HepG2 (cell line): ENCODE measurements around the gene C16orf89. TPM values are rescaled to one million over a fixed set of nuclear protein-coding genes. Genes with fewer than 3 reads are reported as not detected.

ENCODE experiments used
- ATAC-seq: fragments of 200-7000 bp; cut with Tn5 transposase; 3 replicates; pipeline ENCODE4 v1.9.1; 2020; ENCODE audit warnings: mild to moderate bottlenecking, moderate library complexity
- BruUV-seq: library from RNA; stranded (reverse); fragments of 400-500 nt; replicated peaks from 2 replicates; lab custom pipeline; 2021; lab: Mats Ljungman, UMichigan
- CTCF ChIA-PET: fragments of 300-600 bp; formaldehyde crosslinking; extraction: SDS; loops from one replicate; lab custom pipeline; 2021; ENCODE audit warnings: low total read pairs, inconsistent platforms, low intra/inter-chr PET ratio; lab: Yijun Ruan, JAX
- POLR2A ChIA-PET: fragments of 350-600 bp; sonication (Branson Sonifier 250); formaldehyde crosslinking; loops from one replicate; lab custom pipeline; 2020; ENCODE audit warnings: antibody characterized with exemption, inconsistent platforms; lab: Yijun Ruan, JAX
- DNase-seq: peaks from one replicate; pipeline ENCODE4 v3.0.0-alpha.2; 2015; ENCODE audit warnings: low spot score
- FAIRE-seq: peaks from 3 replicates; lab custom pipeline; 2011; peaks lifted over from hg19 to GRCh38; lab: Jason Lieb, UNC
- H2AFZ ChIP-seq: one replicate; pipeline ENCODE4 v1.6.1; 2011; ENCODE audit warnings: low read length, inconsistent platforms
- H3K27ac ChIP-seq: fragments of 300-600 bp; 3 replicates; pipeline ENCODE4 v1.8.0; 2011; ENCODE audit warnings: mixed run types, mild to moderate bottlenecking, mixed read lengths, low read length, inconsistent platforms; ENCODE audit not compliant: insufficient read depth; ENCODE audit errors: extremely low read length
- H3K27me3 ChIP-seq, 2 experiments: fragments of 200-600 bp in 1 of 2; 2 replicates in 1 of 2; 3 replicates in 1 of 2; pipeline versions ENCODE4 v1.6.0 to v1.8.0; 2011; ENCODE audit warnings: low read length in 2 of 2, mild to moderate bottlenecking in 2 of 2, moderate library complexity in 2 of 2, inconsistent platforms in 1 of 2; ENCODE audit not compliant: insufficient read depth in 2 of 2, control insufficient read depth in 1 of 2
- H3K36me3 ChIP-seq, 2 experiments: fragments of 200-600 bp in 1 of 2; replicated peaks in 1 of 2; 2 replicates in 1 of 2; 3 replicates in 1 of 2; pipeline versions ENCODE4 v1.5.1 to v1.8.0; 2011; ENCODE audit warnings: low read length in 2 of 2, inconsistent platforms in 1 of 2; ENCODE audit not compliant: insufficient read depth in 2 of 2, control insufficient read depth in 1 of 2
- H3K4me1 ChIP-seq: 2 replicates; pipeline ENCODE4 v1.5.1; 2012; ENCODE audit warnings: low read length, inconsistent platforms; ENCODE audit not compliant: insufficient read depth
- H3K4me2 ChIP-seq: 2 replicates; pipeline ENCODE4 v1.6.0; 2011; ENCODE audit warnings: low read depth, low read length, inconsistent platforms
- H3K4me3 ChIP-seq, 3 experiments: fragments of 200-600 bp in 1 of 3; sonication (generic), shearing (Covaris generic) in 1 of 3; replicated peaks in 1 of 3; 2 replicates each; pipeline ENCODE4 v1.5.1; 2011 to 2016; ENCODE audit warnings: low read length in 3 of 3, inconsistent platforms in 2 of 3, low read depth in 2 of 3, mild to moderate bottlenecking in 2 of 3, control low read depth in 1 of 3, mixed read lengths in 1 of 3; ENCODE audit not compliant: insufficient read depth in 1 of 3
- H3K79me2 ChIP-seq: one replicate; pipeline ENCODE4 v1.6.1; 2011; ENCODE audit warnings: low read length, inconsistent platforms; ENCODE audit not compliant: insufficient read depth
- H3K9ac ChIP-seq: 2 replicates; pipeline ENCODE4 v1.6.0; 2011; ENCODE audit warnings: mild to moderate bottlenecking, low read depth, low read length, inconsistent platforms; ENCODE audit not compliant: insufficient read depth
- H3K9me3 ChIP-seq: 2 replicates; pipeline ENCODE4 v1.5.1; 2012; ENCODE audit warnings: mild to moderate bottlenecking, low read length
- H4K20me1 ChIP-seq: 2 replicates; pipeline ENCODE4 v1.6.0; 2011; ENCODE audit warnings: inconsistent platforms, mild to moderate bottlenecking, low read length, moderate library complexity; ENCODE audit not compliant: insufficient read depth
- ELF4 ChIP-seq: sonication (generic); formaldehyde crosslinking; IDR thresholded peaks from 2 replicates; pipeline ENCODE4 v1.5.0; 2020; ENCODE audit warnings: missing genetic modification reagents, mild to moderate bottlenecking, moderate library complexity, borderline replicate concordance
- MXI1 ChIP-seq: IDR thresholded peaks from 3 replicates; pipeline ENCODE4 v1.6.1; 2012; ENCODE audit warnings: low read depth, low read length, inconsistent platforms, borderline replicate concordance
- SP140L ChIP-seq: sonication (generic); formaldehyde crosslinking; IDR thresholded peaks from 2 replicates; pipeline ENCODE4 v1.4.0; 2020; ENCODE audit warnings: missing genetic modification reagents, borderline replicate concordance
- TOE1 ChIP-seq: sonication (generic); formaldehyde crosslinking; IDR thresholded peaks from 2 replicates; pipeline ENCODE4 v1.4.0; 2020; ENCODE audit warnings: mild to moderate bottlenecking, missing genetic modification reagents
- ZC3H4 ChIP-seq: sonication (generic); formaldehyde crosslinking; IDR thresholded peaks from 2 replicates; pipeline ENCODE4 v1.4.0; 2020; ENCODE audit warnings: missing genetic modification reagents, borderline replicate concordance
- ZNF484 ChIP-seq: sonication (generic); formaldehyde crosslinking; IDR thresholded peaks from 2 replicates; pipeline ENCODE4 v1.5.1; 2020; ENCODE audit warnings: mild to moderate bottlenecking, low read depth, missing genetic modification reagents, borderline replicate concordance
- ZNF724P ChIP-seq: sonication (generic); formaldehyde crosslinking; IDR thresholded peaks from 2 replicates; pipeline ENCODE4 v1.8.0; 2022; ENCODE audit warnings: missing genetic modification reagents, borderline replicate concordance
- ZNF883 ChIP-seq: sonication (generic); formaldehyde crosslinking; IDR thresholded peaks from 2 replicates; pipeline ENCODE4 v1.5.1; 2020; ENCODE audit warnings: mild to moderate bottlenecking, missing genetic modification reagents; ENCODE audit errors: not compliant biosample characterization
- WGBS: methylation state at CpG from one replicate; pipeline ENCODE4 v1.1.6; 2017; ENCODE audit warnings: low lambda C conversion rate; 5-methylcytosine and 5-hydroxymethylcytosine counted together
- in situ Hi-C: cut with HindIII; loops from 2 replicates; pipeline ENCODE4 v1.10.0; 2017; ENCODE audit warnings: low pct_unique_long_range_greater_than_20kb; ENCODE audit not compliant: extremely low pct_ligation_motif_present
- intact Hi-C: fragments of 100-400 bp; cut with micrococcal nuclease; formaldehyde crosslinking; loops from one replicate; pipeline ENCODE4 v1.10.0; 2022; ENCODE audit not compliant: unreplicated experiment
- polyA plus RNA-seq, 8 experiments: library from polyadenylated mRNA; depleted of rRNA in 3 of 8; stranded (reverse) in 7 of 8; unstranded in 1 of 8; fragments of >200 nt; fragmentation: Illumina TruSeq in 4 of 8; extraction: Trizol in 4 of 8; gene quantifications; 2 replicates each; pipeline versions ENCODE4 v1.2.1 to v1.2.3, GENCODE V29; 2011 to 2016; ENCODE audit warnings: low read depth in 4 of 8, missing spikeins in 1 of 8, mixed read lengths in 1 of 8; ENCODE audit not compliant: insufficient read depth in 1 of 8
- total RNA-seq, 5 experiments: library from RNA; depleted of rRNA; stranded (reverse); fragments of >200 nt; fragmentation: Illumina TruSeq; extraction: Trizol; gene quantifications; 2 replicates each; pipeline ENCODE4 v1.2.3, GENCODE V29; 2016; ENCODE audit warnings: low read depth in 1 of 5
- TF ChIP-seq, protein P1 (sequence below): sonication (generic); IDR thresholded peaks from 2 replicates; pipeline ENCODE4 v1.6.1; 2016; ENCODE audit warnings: low read depth, borderline replicate concordance
- TF ChIP-seq, protein P2 (sequence below): sonication (generic); formaldehyde crosslinking; IDR thresholded peaks from 2 replicates; pipeline ENCODE4 v1.8.1; 2023; ENCODE audit warnings: mild to moderate bottlenecking, moderate library complexity, missing genetic modification reagents
- TF ChIP-seq, protein P3 (sequence below): IDR thresholded peaks from 2 replicates; pipeline ENCODE4 v1.6.1; 2016; ENCODE audit warnings: low read depth, missing genetic modification reagents, missing compliant biosample characterization
- TF ChIP-seq, protein P4 (sequence below): sonication (generic); formaldehyde crosslinking; IDR thresholded peaks from 2 replicates; pipeline ENCODE4 v1.4.0; 2020; ENCODE audit warnings: mild to moderate bottlenecking, missing genetic modification reagents
- TF ChIP-seq, protein P5 (sequence below): sonication (generic); formaldehyde crosslinking; IDR thresholded peaks from 2 replicates; pipeline ENCODE4 v1.5.0; 2020; ENCODE audit warnings: mild to moderate bottlenecking, missing genetic modification reagents

The C16orf89 gene
- total and polyA plus RNA-seq, 2 of the 13 experiments (the other 11 are each of a cell fraction or from before 2014, with no cell fraction given) = 1.9 to 3.4 TPM

DNA sequence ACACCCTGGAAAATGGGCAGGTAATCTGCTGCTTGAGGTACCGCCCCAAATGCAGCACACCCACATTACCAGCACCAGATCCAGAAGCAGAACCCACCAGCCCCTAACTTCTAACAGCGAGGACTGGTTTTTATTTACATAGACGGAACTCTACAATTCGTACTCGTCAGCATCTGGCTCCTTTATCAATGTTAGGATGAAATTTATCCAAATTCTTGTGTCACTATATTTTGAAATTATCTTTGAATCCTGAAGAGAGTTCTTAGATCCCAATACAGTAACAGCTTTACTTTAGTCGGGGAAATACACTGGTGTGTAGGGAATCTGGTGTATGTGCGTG is 5.6 kb upstream of the C16orf89 start:
- FAIRE-seq (peak; percentile 12), ATAC-seq (no peak), DNase-seq (no peak)
- Histone ChIP-seq H3K4me3 (peak overlapping the region; percentile 79 to 89 (median 82)), H3K36me3 (peaks cover 14 to 28% of the 10 kb centered on the region in 2 experiments), H3K79me2 (peaks cover 26% of the 10 kb centered on the region), H3K4me1 (peaks cover 25% of the 10 kb centered on the region), H3K4me2 (peak overlapping the region; percentile 95), H3K27ac (peak overlapping the region; percentile 70), H2AFZ (peak overlapping the region; percentile 73), H3K9ac (peak overlapping the region; percentile 85), H3K9me3 (no peaks in the 10 kb centered on the region), H3K27me3 (no peaks in the 10 kb centered on the region; a peak in 1 of 5 replicates), H4K20me1 (no peaks in the 10 kb centered on the region)
- in situ Hi-C loops = no loop called here
- BruUV-seq = TSS peak; percentile 70
- 48% methylated on average over 7 of the region's 7 CpGs for WGBS
- intact Hi-C loops = loop anchor here (5.0 kb wide), 2 partner anchors 34 to 114 kb away; partner anchors contain the start of gene SEC14L5
- POLR2A ChIA-PET = interaction anchor here (1.0 to 2.2 kb wide), 7 partner anchors 13 to 165 kb away, joined by 3 to 12 read pairs (median 4); partner anchors contain the start of genes NAGPA and SEC14L5
- CTCF ChIA-PET = no interaction called here
- TF ChIP-seq SP140L (no peak), ZNF484 (CRISPR knock-in tag) (no peak), ELF4 (peak; percentile 92; the same call in 1 of the 2 replicates), ZNF724P (CRISPR knock-in tag) (no peak), MXI1 (no peak), TOE1 (CRISPR knock-in tag) (no peak), ZNF883 (no peak), ZC3H4 (0 out of 2 replicates have a peak, but pooled peaks have one; percentile 6)
- TF ChIP-seq, protein P1, sequence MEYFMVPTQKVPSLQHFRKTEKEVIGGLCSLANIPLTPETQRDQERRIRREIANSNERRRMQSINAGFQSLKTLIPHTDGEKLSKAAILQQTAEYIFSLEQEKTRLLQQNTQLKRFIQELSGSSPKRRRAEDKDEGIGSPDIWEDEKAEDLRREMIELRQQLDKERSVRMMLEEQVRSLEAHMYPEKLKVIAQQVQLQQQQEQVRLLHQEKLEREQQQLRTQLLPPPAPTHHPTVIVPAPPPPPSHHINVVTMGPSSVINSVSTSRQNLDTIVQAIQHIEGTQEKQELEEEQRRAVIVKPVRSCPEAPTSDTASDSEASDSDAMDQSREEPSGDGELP = no peak
- TF ChIP-seq, protein P2, sequence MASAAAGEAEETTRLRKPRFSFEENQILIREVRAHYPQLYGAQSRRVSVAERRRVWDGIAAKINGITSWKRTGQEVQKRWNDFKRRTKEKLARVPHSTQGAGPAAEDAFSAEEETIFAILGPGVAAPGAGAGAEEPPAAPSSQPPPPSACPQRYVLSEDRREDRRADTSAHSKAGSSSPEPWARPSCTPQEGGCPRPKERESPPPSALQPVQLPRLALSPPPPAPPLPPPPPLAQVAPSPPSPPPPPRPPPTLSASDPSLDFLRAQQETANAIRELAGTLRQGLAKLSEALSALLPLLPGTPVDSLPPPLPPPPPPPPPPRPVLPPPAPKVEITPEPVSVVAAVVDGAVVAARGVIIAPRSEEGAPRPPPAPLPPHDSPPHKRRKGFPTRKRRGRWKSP (CRISPR knock-in tag) = no peak
- TF ChIP-seq, protein P3, sequence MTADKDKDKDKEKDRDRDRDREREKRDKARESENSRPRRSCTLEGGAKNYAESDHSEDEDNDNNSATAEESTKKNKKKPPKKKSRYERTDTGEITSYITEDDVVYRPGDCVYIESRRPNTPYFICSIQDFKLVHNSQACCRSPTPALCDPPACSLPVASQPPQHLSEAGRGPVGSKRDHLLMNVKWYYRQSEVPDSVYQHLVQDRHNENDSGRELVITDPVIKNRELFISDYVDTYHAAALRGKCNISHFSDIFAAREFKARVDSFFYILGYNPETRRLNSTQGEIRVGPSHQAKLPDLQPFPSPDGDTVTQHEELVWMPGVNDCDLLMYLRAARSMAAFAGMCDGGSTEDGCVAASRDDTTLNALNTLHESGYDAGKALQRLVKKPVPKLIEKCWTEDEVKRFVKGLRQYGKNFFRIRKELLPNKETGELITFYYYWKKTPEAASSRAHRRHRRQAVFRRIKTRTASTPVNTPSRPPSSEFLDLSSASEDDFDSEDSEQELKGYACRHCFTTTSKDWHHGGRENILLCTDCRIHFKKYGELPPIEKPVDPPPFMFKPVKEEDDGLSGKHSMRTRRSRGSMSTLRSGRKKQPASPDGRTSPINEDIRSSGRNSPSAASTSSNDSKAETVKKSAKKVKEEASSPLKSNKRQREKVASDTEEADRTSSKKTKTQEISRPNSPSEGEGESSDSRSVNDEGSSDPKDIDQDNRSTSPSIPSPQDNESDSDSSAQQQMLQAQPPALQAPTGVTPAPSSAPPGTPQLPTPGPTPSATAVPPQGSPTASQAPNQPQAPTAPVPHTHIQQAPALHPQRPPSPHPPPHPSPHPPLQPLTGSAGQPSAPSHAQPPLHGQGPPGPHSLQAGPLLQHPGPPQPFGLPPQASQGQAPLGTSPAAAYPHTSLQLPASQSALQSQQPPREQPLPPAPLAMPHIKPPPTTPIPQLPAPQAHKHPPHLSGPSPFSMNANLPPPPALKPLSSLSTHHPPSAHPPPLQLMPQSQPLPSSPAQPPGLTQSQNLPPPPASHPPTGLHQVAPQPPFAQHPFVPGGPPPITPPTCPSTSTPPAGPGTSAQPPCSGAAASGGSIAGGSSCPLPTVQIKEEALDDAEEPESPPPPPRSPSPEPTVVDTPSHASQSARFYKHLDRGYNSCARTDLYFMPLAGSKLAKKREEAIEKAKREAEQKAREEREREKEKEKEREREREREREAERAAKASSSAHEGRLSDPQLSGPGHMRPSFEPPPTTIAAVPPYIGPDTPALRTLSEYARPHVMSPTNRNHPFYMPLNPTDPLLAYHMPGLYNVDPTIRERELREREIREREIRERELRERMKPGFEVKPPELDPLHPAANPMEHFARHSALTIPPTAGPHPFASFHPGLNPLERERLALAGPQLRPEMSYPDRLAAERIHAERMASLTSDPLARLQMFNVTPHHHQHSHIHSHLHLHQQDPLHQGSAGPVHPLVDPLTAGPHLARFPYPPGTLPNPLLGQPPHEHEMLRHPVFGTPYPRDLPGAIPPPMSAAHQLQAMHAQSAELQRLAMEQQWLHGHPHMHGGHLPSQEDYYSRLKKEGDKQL = peak; percentile 37; the same call in 1 of the 2 replicates
- TF ChIP-seq, protein P4, sequence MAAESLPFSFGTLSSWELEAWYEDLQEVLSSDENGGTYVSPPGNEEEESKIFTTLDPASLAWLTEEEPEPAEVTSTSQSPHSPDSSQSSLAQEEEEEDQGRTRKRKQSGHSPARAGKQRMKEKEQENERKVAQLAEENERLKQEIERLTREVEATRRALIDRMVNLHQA (CRISPR knock-in tag) = 0 out of 2 replicates have a peak, but pooled peaks have one; percentile 29
- TF ChIP-seq, protein P5, sequence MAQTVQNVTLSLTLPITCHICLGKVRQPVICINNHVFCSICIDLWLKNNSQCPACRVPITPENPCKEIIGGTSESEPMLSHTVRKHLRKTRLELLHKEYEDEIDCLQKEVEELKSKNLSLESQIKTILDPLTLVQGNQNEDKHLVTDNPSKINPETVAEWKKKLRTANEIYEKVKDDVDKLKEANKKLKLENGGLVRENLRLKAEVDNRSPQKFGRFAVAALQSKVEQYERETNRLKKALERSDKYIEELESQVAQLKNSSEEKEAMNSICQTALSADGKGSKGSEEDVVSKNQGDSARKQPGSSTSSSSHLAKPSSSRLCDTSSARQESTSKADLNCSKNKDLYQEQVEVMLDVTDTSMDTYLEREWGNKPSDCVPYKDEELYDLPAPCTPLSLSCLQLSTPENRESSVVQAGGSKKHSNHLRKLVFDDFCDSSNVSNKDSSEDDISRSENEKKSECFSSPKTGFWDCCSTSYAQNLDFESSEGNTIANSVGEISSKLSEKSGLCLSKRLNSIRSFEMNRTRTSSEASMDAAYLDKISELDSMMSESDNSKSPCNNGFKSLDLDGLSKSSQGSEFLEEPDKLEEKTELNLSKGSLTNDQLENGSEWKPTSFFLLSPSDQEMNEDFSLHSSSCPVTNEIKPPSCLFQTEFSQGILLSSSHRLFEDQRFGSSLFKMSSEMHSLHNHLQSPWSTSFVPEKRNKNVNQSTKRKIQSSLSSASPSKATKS (CRISPR knock-in tag) = peak; percentile 50; the same call in 1 of the 2 replicates
